ENCODE measurements around the gene PEF1.

GRCh38 chr1:31681415-31681814 is 36.7 kb upstream of the PEF1 start:
- TF ChIP-seq CTCF (IDR thresholded peaks at IDR 0.05): no peak
- TF ChIP-seq EP300 (IDR thresholded peaks at IDR 0.05): no peak
- TF ChIP-seq POLR2A (IDR thresholded peaks at IDR 0.05): no peak
- TF ChIP-seq POLR2AphosphoS5 (IDR thresholded peaks at IDR 0.05): no peak

Data from gastroesophageal sphincter (tissue), 3 donors.